Fibroblast of skin of abdomen (primary cell): ENCODE data around the gene HES7.
"Not testable (repeated sequence)": the region's sequence is repeated elsewhere in the genome, so short reads cannot be mapped to it uniquely, and the experiment has no call there.

ENCODE experiments used
- DNase-seq: peaks from one replicate; pipeline ENCODE4 v3.0.0-alpha.2; 2013

HES7 gene

GRCh38 chr17:8121681-8122421 is 2.1 kb downstream of the HES7 start:
- DNase-seq, result peak; percentile 61

- no peak for DNase-seq
Measured at GRCh38 chr17:8121407-8121680, 2.6 kb downstream of the HES7 start.

GRCh38 chr17:8120520-8121406 is 3.1 kb downstream of the HES7 start:
- peak; percentile 76 for DNase-seq

- DNase-seq, result peak; percentile 94
Measured at GRCh38 chr17:8119581-8120519, 4.1 kb downstream of the HES7 start.

- peak; percentile 85 for DNase-seq
Measured at GRCh38 chr17:8118769-8119580, 4.9 kb downstream of the HES7 start.

GRCh38 chr17:8117980-8118768 is 5.7 kb downstream of the HES7 start, which contains the start of gene ALOXE3:
ALOXE3 (minus strand) TSS chr17:8118514; CDS start chr17:8117990, 524 bp downstream.
- no peak for DNase-seq

- no peak for DNase-seq
Measured at GRCh38 chr17:8117367-8117979, 6.4 kb downstream of the HES7 start.

- no peak for DNase-seq
Measured at GRCh38 chr17:8116776-8117175, 7.1 kb downstream of the HES7 start.

GRCh38 chr17:8110907-8111306 is 13.0 kb downstream of the HES7 start:
- DNase-seq, result no peak

- no peak for DNase-seq
Measured at GRCh38 chr17:8110456-8110804, 13.5 kb downstream of the HES7 start.

GRCh38 chr17:8109661-8110455 is 14.0 kb downstream of the HES7 start:
- DNase-seq, result no peak

- no peak for DNase-seq
Measured at GRCh38 chr17:8108972-8109660, 14.8 kb downstream of the HES7 start.

- not testable (repeated sequence) for DNase-seq
Measured at GRCh38 chr17:8106980-8107379, 16.9 kb downstream of the HES7 start.

GRCh38 chr17:8105957-8106398 is 17.9 kb downstream of the HES7 start:
- peak; percentile 26 for DNase-seq

GRCh38 chr17:8104911-8105310 is 19.0 kb downstream of the HES7 start:
- no peak for DNase-seq

GRCh38 chr17:8103549-8103948 is 20.4 kb downstream of the HES7 start:
- no peak for DNase-seq

- no peak for DNase-seq
Measured at GRCh38 chr17:8101721-8102120, 22.2 kb downstream of the HES7 start.

GRCh38 chr17:8100763-8101162 is 23.1 kb downstream of the HES7 start:
- DNase-seq, result no peak

- no peak for DNase-seq
Measured at GRCh38 chr17:8100111-8100510, 23.8 kb downstream of the HES7 start.
